Kasumi-1 (cell line): ENCODE data around the gene CEACAM20.
"Not testable (repeated sequence)": the region's sequence is repeated elsewhere in the genome, so short reads cannot be mapped to it uniquely, and the experiment has no call there.

ENCODE experiments used
- DNase-seq, 2 experiments: peaks; one replicate each; lab custom pipeline; 2025; lab: John Stamatoyannopoulos, UW

CEACAM20 gene

GRCh38 chr19:44529536-44529935, at the start of gene CEACAM20:
Gene CEACAM20 (minus strand): TSS chr19:44529675. CDS start chr19:44529509, 166 bp downstream.
- DNase-seq, result no peak

- DNase-seq, result no peak
Measured at GRCh38 chr19:44577566-44577874, 48.0 kb upstream of the CEACAM20 start.

- DNase-seq, result peak; percentile 51 to 52
Measured at GRCh38 chr19:44576843-44577565, 47.5 kb upstream of the CEACAM20 start.

GRCh38 chr19:44575116-44575700, 45.7 kb upstream of the CEACAM20 start:
- DNase-seq, result no peak

- no peak for DNase-seq
Measured at GRCh38 chr19:44574186-44574950, 44.9 kb upstream of the CEACAM20 start.

- no peak for DNase-seq
Measured at GRCh38 chr19:44573627-44574026, 44.2 kb upstream of the CEACAM20 start.

GRCh38 chr19:44573183-44573582, 43.7 kb upstream of the CEACAM20 start:
- no peak for DNase-seq

- DNase-seq, result no peak
Measured at GRCh38 chr19:44572581-44572900, 43.1 kb upstream of the CEACAM20 start.

- DNase-seq, result no peak
Measured at GRCh38 chr19:44571830-44572580, 42.5 kb upstream of the CEACAM20 start.

GRCh38 chr19:44570984-44571684, 41.7 kb upstream of the CEACAM20 start:
- peak; percentile 73 to 87 for DNase-seq

GRCh38 chr19:44570603-44570983, 41.1 kb upstream of the CEACAM20 start:
- no peak for DNase-seq

GRCh38 chr19:44567745-44568144, 38.3 kb upstream of the CEACAM20 start:
- DNase-seq, result no peak

- DNase-seq, result no peak
Measured at GRCh38 chr19:44566984-44567383, 37.5 kb upstream of the CEACAM20 start.

- DNase-seq, result not testable (repeated sequence)
Measured at GRCh38 chr19:44563086-44563655, 33.7 kb upstream of the CEACAM20 start.

GRCh38 chr19:44557933-44558332, 28.5 kb upstream of the CEACAM20 start:
- no peak for DNase-seq

GRCh38 chr19:44554641-44555246, 25.3 kb upstream of the CEACAM20 start:
- DNase-seq, result no peak

GRCh38 chr19:44553478-44554171, 24.1 kb upstream of the CEACAM20 start:
- no peak for DNase-seq

- peak in 1 of 2 experiments; percentile 9 for DNase-seq
Measured at GRCh38 chr19:44552324-44552723, 22.8 kb upstream of the CEACAM20 start.

GRCh38 chr19:44551850-44552249, 22.4 kb upstream of the CEACAM20 start:
- no peak for DNase-seq

- not testable (repeated sequence) for DNase-seq
Measured at GRCh38 chr19:44550976-44551375, 21.5 kb upstream of the CEACAM20 start.

- no peak for DNase-seq
Measured at GRCh38 chr19:44549507-44549906, 20.0 kb upstream of the CEACAM20 start.
